A673 (cell line): ENCODE results near the gene APC2. TPM values are rescaled to one million over a fixed set of nuclear protein-coding genes. Genes with fewer than 3 reads are reported as not detected.
A peak's percentile ranks its signal among the peaks of the same experiment; 100 is the strongest.

ENCODE experiments used
- BruUV-seq: library from RNA; stranded (reverse); fragments of 400-500 nt; replicated peaks from 2 replicates; lab custom pipeline; 2021; lab: Mats Ljungman, UMichigan
- CTCF ChIA-PET: fragments of 300-600 bp; sonication (Branson Sonifier 250); formaldehyde crosslinking; loops from one replicate; lab custom pipeline; 2022; ENCODE audit warnings: antibody characterized with exemption; lab: Charles Lee
- POLR2A ChIA-PET: fragments of 300-600 bp; sonication (Branson Sonifier 250); formaldehyde crosslinking; loops from one replicate; lab custom pipeline; 2022; ENCODE audit warnings: antibody characterized with exemption; ENCODE audit not compliant: low non-redundant PET; lab: Charles Lee
- DNase-seq: peaks from one replicate; pipeline ENCODE4 v3.0.0-alpha.2; 2015; ENCODE audit warnings: low spot score
- H3K27ac ChIP-seq: fragments of 200-600 bp; sonication (generic); 2 replicates; pipeline ENCODE4 v1.5.1; 2016; ENCODE audit warnings: mixed run types, low read depth, mild to moderate bottlenecking, mixed read lengths, antibody characterized with exemption, low read length; ENCODE audit not compliant: poor library complexity, severe bottlenecking
- H3K27me3 ChIP-seq: fragments of 200-600 bp; sonication (generic); replicated peaks from 2 replicates; pipeline ENCODE4 v1.6.1; 2017; ENCODE audit warnings: mixed run types, low read depth, mild to moderate bottlenecking, mixed read lengths, antibody characterized with exemption, low read length; ENCODE audit not compliant: insufficient read depth, poor library complexity
- H3K36me3 ChIP-seq: fragments of 200-600 bp; sonication (generic); 2 replicates; pipeline ENCODE4 v1.6.1; 2016; ENCODE audit warnings: mixed run types, mild to moderate bottlenecking, mixed read lengths, antibody characterized with exemption, low read length; ENCODE audit not compliant: insufficient read depth, poor library complexity, severe bottlenecking
- H3K4me1 ChIP-seq: fragments of 200-600 bp; sonication (generic); 2 replicates; pipeline ENCODE4 v1.6.1; 2017; ENCODE audit warnings: mixed run types, mild to moderate bottlenecking, mixed read lengths, antibody characterized with exemption, low read length; ENCODE audit not compliant: insufficient read depth, poor library complexity, severe bottlenecking
- H3K4me3 ChIP-seq: fragments of 200-600 bp; sonication (generic); 2 replicates; pipeline ENCODE4 v1.5.1; 2016; ENCODE audit warnings: low read depth, mixed run types, mild to moderate bottlenecking, mixed read lengths, low read length; ENCODE audit not compliant: poor library complexity, severe bottlenecking
- H3K9me3 ChIP-seq: fragments of 200-600 bp; sonication (generic); 2 replicates; pipeline ENCODE4 v1.6.1; 2016; ENCODE audit warnings: mixed run types, low read depth, mild to moderate bottlenecking, mixed read lengths, antibody characterized with exemption, low read length; ENCODE audit not compliant: poor library complexity, severe bottlenecking
- EZH2 ChIP-seq: fragments of 200-600 bp; sonication (generic); IDR thresholded peaks from 2 replicates; pipeline ENCODE4 v1.6.1; 2017; ENCODE audit warnings: borderline replicate concordance, low read depth, mild to moderate bottlenecking, mixed read lengths, antibody characterized with exemption, low read length; ENCODE audit not compliant: poor library complexity, severe bottlenecking
- intact Hi-C: fragments of 100-400 bp; cut with micrococcal nuclease; formaldehyde crosslinking; loops from one replicate; pipeline ENCODE4 v1.10.0; 2022; ENCODE audit not compliant: unreplicated experiment
- total RNA-seq: library from RNA; stranded (reverse); gene quantifications from 2 replicates; pipeline ENCODE4 v1.2.3, GENCODE V29; 2021
- TF ChIP-seq, protein P1 (sequence below): fragments of 300-800, 200-600 bp; sonication (generic); conservative IDR thresholded peaks from 2 replicates; pipeline ENCODE4 v1.5.1; 2017; ENCODE audit warnings: low read depth, mild to moderate bottlenecking, antibody characterized with exemption, low read length, moderate library complexity, mixed read lengths

The APC2 gene
- total RNA-seq, 1 experiment from 2014 or later: 1.3 TPM

DNA sequence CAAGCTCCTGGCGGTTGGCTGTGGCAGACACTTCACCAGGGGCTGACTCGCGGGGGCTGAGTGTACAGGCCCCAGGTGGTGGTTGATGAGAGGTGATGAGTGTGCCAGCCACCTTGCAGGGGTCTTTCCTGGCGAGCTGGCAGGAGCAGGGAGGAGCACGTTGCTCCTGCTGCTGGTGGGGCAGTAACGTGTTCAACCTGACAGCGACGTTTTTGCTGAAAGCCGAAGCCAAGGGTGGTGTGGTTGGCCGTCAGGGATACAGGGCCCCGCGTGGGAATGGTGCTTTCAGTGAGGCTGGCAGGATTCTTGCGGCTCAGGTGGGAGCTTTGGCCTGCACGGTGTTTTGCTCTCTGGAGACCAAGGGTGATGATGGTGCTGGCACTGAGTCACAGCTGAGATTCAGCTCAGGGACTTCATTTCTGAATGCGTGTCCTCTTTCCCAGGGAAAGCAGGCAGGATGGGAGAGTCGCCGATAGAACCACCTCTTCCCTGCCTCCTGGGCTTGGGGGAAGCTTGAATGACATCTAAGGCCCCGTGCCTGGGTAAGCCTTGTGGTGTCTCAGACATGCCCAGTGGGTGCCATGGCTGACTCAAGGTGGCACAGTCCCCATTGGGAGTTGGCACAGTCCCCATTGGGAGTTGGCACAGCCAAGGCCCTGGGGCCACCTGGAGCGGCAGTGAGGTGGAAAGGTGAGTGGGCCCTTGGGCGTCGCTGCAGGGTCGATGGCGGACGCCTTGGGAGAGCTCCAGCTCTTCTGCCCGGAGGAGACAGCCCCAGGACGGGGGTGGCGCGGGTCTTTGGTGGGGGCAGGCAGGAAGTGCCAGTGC, 33.7 kb upstream of the APC2 start:
- H3K9me3 ChIP-seq: no peaks in the 10 kb centered on the region
- CTCF ChIA-PET: interaction anchor here (0.6 kb wide), 2 partner anchors 38 to 202 kb away, joined by 3 read pairs; no protein-coding TSS in a partner anchor
- intact Hi-C loops: no loop called here
- DNase-seq: no peak
- no TSS peak for BruUV-seq
- peak overlapping the region; percentile 89 for H3K27ac ChIP-seq
- H3K27me3 ChIP-seq: no peaks in the 10 kb centered on the region
- POLR2A ChIA-PET: no interaction called here
- peaks cover 24% of the 10 kb centered on the region for H3K4me1 ChIP-seq
- no peak for TF ChIP-seq EZH2
- TF ChIP-seq, protein P1, sequence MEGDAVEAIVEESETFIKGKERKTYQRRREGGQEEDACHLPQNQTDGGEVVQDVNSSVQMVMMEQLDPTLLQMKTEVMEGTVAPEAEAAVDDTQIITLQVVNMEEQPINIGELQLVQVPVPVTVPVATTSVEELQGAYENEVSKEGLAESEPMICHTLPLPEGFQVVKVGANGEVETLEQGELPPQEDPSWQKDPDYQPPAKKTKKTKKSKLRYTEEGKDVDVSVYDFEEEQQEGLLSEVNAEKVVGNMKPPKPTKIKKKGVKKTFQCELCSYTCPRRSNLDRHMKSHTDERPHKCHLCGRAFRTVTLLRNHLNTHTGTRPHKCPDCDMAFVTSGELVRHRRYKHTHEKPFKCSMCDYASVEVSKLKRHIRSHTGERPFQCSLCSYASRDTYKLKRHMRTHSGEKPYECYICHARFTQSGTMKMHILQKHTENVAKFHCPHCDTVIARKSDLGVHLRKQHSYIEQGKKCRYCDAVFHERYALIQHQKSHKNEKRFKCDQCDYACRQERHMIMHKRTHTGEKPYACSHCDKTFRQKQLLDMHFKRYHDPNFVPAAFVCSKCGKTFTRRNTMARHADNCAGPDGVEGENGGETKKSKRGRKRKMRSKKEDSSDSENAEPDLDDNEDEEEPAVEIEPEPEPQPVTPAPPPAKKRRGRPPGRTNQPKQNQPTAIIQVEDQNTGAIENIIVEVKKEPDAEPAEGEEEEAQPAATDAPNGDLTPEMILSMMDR: no peak
- peaks cover 56% of the 10 kb centered on the region for H3K36me3 ChIP-seq
- H3K4me3 ChIP-seq: peak overlapping the region; percentile 20

DNA sequence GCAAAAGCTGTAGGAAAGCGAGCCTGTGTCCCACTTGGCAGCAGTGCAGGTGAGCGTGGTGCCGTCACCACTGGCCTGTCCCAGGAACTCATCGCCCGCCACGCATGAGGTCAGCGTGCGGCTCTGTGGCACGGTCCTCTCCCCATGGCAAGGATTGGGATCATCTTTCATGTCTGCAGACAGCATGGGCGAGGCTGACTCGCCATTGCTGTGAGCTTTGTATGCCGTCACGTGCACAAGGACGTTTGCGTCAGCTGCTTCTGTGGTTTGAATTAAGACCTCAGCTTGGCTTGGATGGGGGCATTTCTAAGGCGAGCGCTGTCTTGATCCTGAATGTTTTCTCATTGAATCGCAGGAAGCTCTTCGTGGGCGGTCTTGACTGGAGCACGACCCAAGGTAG, 32.8 kb upstream of the APC2 start:
- no peak for TF ChIP-seq EZH2
- Histone ChIP-seq H3K9me3 (no peaks in the 10 kb centered on the region), H3K27me3 (no peaks in the 10 kb centered on the region), H3K4me3 (no peak overlapping the region), H3K4me1 (peaks cover 24% of the 10 kb centered on the region), H3K27ac (peak overlapping the region; percentile 89), H3K36me3 (peaks cover 63% of the 10 kb centered on the region)
- POLR2A ChIA-PET: no interaction called here
- no peak for DNase-seq
- CTCF ChIA-PET: no interaction called here
- no TSS peak for BruUV-seq
- intact Hi-C loops: no loop called here

DNA sequence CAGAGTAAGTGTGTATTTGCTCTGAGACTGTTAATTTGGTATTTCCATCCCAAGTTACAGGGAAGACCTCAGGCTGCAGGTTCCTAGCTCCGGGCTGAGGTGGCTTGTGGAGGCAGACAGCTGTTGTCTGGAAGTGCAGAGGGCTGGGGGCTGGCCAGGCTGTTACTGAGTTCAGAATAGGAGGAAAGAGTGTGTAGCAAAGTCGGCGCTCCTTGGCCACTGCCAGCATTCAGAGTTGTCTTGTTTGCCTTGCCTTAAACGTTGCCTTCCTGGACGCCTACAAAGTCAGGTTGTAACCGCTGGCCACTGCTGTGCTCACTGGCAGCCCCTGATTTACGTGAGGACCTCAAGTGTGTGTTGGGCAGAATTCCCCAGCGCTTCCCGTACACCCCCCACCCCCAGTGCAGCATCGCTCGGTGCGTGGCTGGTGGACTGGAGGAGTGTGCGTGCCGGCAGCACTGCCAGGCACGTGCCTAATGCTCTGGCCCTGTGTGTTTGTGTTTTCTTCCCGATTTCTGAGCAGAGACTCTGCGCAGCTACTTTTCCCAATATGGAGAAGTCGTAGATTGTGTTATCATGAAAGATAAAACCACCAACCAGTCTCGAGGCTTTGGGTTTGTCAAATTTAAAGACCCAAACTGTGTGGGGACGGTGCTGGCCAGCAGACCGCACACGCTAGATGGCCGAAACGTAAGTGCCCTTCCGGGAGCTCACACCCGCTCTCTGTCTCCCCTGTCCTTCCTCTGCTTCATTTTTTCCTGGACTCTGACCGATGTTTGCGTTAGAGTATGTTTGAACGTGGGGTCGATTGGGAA, 32.0 kb upstream of the APC2 start:
- CTCF ChIA-PET: interaction anchor here (0.5 kb wide), 1 partner anchor 18 kb away, joined by 3 read pairs; no protein-coding TSS in a partner anchor
- H3K4me1 ChIP-seq: peaks cover 24% of the 10 kb centered on the region
- no peaks in the 10 kb centered on the region for H3K9me3 ChIP-seq
- peaks cover 63% of the 10 kb centered on the region for H3K36me3 ChIP-seq
- intact Hi-C loops: no loop called here
- H3K27me3 ChIP-seq: no peaks in the 10 kb centered on the region
- no peak overlapping the region for H3K27ac ChIP-seq
- no peak for DNase-seq
- TF ChIP-seq, protein P1: no peak
- TF ChIP-seq EZH2: no peak
- no TSS peak for BruUV-seq
- no peak overlapping the region for H3K4me3 ChIP-seq
- POLR2A ChIA-PET: interaction anchor here (0.5 kb wide), 1 partner anchor 20 kb away, joined by 4 read pairs; no protein-coding TSS in a partner anchor
